Liver (tissue), 9 donors: ENCODE measurements around the gene WDR20. TPM values are rescaled to one million over a fixed set of nuclear protein-coding genes. Genes with fewer than 3 reads are reported as not detected.

ENCODE experiments used
- DNase-seq: peaks from one replicate; pipeline ENCODE4 v3.0.0-alpha.2; 2017; ENCODE audit warnings: low spot score
- H3K27ac ChIP-seq, 2 donors: one replicate each; pipeline ENCODE4 v1.7.0; 2013; ENCODE audit warnings: inconsistent platforms in 2 of 2, low read length in 2 of 2, control low read depth in 1 of 2, low read depth in 1 of 2, mild to moderate bottlenecking in 1 of 2
- H3K27me3 ChIP-seq, 4 donors: one replicate each; pipeline versions ENCODE4 v1.6.1 to v1.7.0; 2013; ENCODE audit warnings: low read length in 3 of 4, inconsistent platforms in 1 of 4, mild to moderate bottlenecking in 1 of 4, moderate library complexity in 1 of 4; ENCODE audit not compliant: control insufficient read depth in 4 of 4, insufficient read depth in 4 of 4
- H3K36me3 ChIP-seq, 4 donors: one replicate each; pipeline versions ENCODE4 v1.6.1 to v1.7.0; 2013; ENCODE audit warnings: low read length in 3 of 4, mild to moderate bottlenecking in 3 of 4, low read depth in 1 of 4, moderate library complexity in 1 of 4; ENCODE audit not compliant: control insufficient read depth in 4 of 4, insufficient read depth in 3 of 4
- H3K4me1 ChIP-seq, 4 donors: one replicate each; pipeline versions ENCODE4 v1.6.1 to v1.7.0; 2013; ENCODE audit warnings: low read length in 3 of 4, mild to moderate bottlenecking in 3 of 4, moderate library complexity in 1 of 4; ENCODE audit not compliant: control insufficient read depth in 4 of 4, insufficient read depth in 4 of 4
- H3K4me3 ChIP-seq, 3 donors: one replicate each; pipeline versions ENCODE4 v1.6.1 to v1.7.0; 2013; ENCODE audit warnings: low read length in 3 of 3, control low read depth in 1 of 3, low read depth in 1 of 3, mild to moderate bottlenecking in 1 of 3
- H3K9ac ChIP-seq, 2 donors: one replicate each; pipeline ENCODE4 v1.7.0; 2013; ENCODE audit warnings: low read length in 2 of 2, mild to moderate bottlenecking in 2 of 2, moderate library complexity in 2 of 2, control low read depth in 1 of 2, low read depth in 1 of 2
- H3K9me3 ChIP-seq, 4 donors: one replicate each; pipeline versions ENCODE4 v1.6.1 to v1.7.0; 2013; ENCODE audit warnings: low read length in 3 of 4; ENCODE audit not compliant: control insufficient read depth in 4 of 4
- ATF3 ChIP-seq: IDR thresholded peaks from 2 replicates; pipeline ENCODE4 v1.6.1; 2016; ENCODE audit warnings: antibody characterized with exemption
- CTCF ChIP-seq: fragments of 150-350 bp; IDR thresholded peaks from 2 replicates; pipeline ENCODE4 v1.5.1; 2017; ENCODE audit warnings: improper control_type of control experiment, low read depth, low read length; ENCODE audit not compliant: missing input control
- EGR1 ChIP-seq, 2 donors: IDR thresholded peaks; 2 replicates each; pipeline ENCODE4 v1.6.1; 2016 to 2018; ENCODE audit warnings: antibody characterized with exemption in 2 of 2, low read depth in 2 of 2
- FOXA1 ChIP-seq: IDR thresholded peaks from 2 replicates; pipeline ENCODE4 v1.6.1; 2016; ENCODE audit warnings: antibody characterized with exemption
- HNF4A ChIP-seq, 2 donors: conservative IDR thresholded peaks; 2 replicates each; pipeline ENCODE4 v1.6.1; 2016; ENCODE audit warnings: antibody characterized with exemption in 2 of 2, mild to moderate bottlenecking in 2 of 2
- HNF4G ChIP-seq: IDR thresholded peaks from 2 replicates; pipeline ENCODE4 v1.6.1; 2016; ENCODE audit warnings: antibody characterized with exemption
- JUND ChIP-seq, 2 donors: IDR thresholded peaks; 2 replicates each; pipeline ENCODE4 v1.6.1; 2016; ENCODE audit warnings: antibody characterized with exemption in 2 of 2
- MAX ChIP-seq: IDR thresholded peaks from 2 replicates; pipeline ENCODE4 v1.6.1; 2016; ENCODE audit warnings: antibody characterized with exemption
- NR2F2 ChIP-seq: IDR thresholded peaks from 2 replicates; pipeline ENCODE4 v1.6.1; 2016; ENCODE audit warnings: antibody characterized with exemption
- RAD21 ChIP-seq, 2 donors: IDR thresholded peaks; 2 replicates each; pipeline ENCODE4 v1.6.1; 2016; ENCODE audit warnings: antibody characterized with exemption in 2 of 2, mild to moderate bottlenecking in 2 of 2
- REST ChIP-seq: IDR thresholded peaks from 2 replicates; pipeline ENCODE4 v1.6.1; 2016; ENCODE audit warnings: antibody characterized with exemption, mild to moderate bottlenecking
- RXRA ChIP-seq, 2 donors: IDR thresholded peaks; 2 replicates each; pipeline ENCODE4 v1.6.1; 2017 to 2018; ENCODE audit warnings: antibody characterized with exemption in 2 of 2, mild to moderate bottlenecking in 1 of 2
- TAF1 ChIP-seq: conservative IDR thresholded peaks from 2 replicates; pipeline ENCODE4 v1.6.1; 2016; ENCODE audit warnings: antibody characterized with exemption, mild to moderate bottlenecking
- YY1 ChIP-seq: IDR thresholded peaks from 2 replicates; pipeline ENCODE4 v1.6.1; 2016; ENCODE audit warnings: antibody characterized with exemption, mild to moderate bottlenecking
- ZBTB33 ChIP-seq: IDR thresholded peaks from 2 replicates; pipeline ENCODE4 v1.6.1; 2016; ENCODE audit warnings: antibody characterized with exemption
- WGBS: extraction: QIAGEN DNeasy Blood & Tissue Kit; methylation state at CpG from one replicate; pipeline ENCODE4 v1.1.7; 2013; 5-methylcytosine and 5-hydroxymethylcytosine counted together
- polyA plus RNA-seq, 2 donors: library from polyadenylated mRNA; stranded (reverse) in 1 of 2; unstranded in 1 of 2; fragments of 200-250 nt in 1 of 2; fragments of >200 nt in 1 of 2; fragmentation: Nextera tagmentation in 1 of 2; extraction: Ambion mirVana in 1 of 2; gene quantifications; one replicate each; pipeline versions ENCODE4 v1.2.1 to v1.2.3, GENCODE V29; 2013 to 2015
- total RNA-seq, 2 donors: library from RNA; depleted of rRNA; stranded (reverse); fragments of >200 nt; gene quantifications; one replicate each; pipeline ENCODE4 v1.2.3, GENCODE V29; 2014
- donor health status: healthy.
- donor health status: healthy.
- donor health status: healthy.
- donor health status: healthy.
- donor health status: healthy.

WDR20 gene
- total and polyA plus RNA-seq, 4 donors: 6.5 to 18.5 (median 11.0) TPM

GRCh38 chr14:102235275-102235897 is 95.7 kb downstream of the WDR20 start:
- peak overlapping the region; percentile 25 to 43 for H3K27ac ChIP-seq
- H3K27me3 ChIP-seq: no peaks in the 10 kb centered on the region
- peak overlapping the region in 1 of 3 donors; percentile 20 for H3K4me3 ChIP-seq
- peak; percentile 83 for DNase-seq
- WGBS: 43% methylated on average over 19 of the region's 19 CpGs
- H3K9ac ChIP-seq: peak overlapping the region in 1 of 2 donors; percentile 2
- no peaks in the 10 kb centered on the region for H3K36me3 ChIP-seq
- peak; percentile 90 to 93 for TF ChIP-seq RAD21 (IDR thresholded peaks at IDR 0.05)
- no peak for TF ChIP-seq JUND (IDR thresholded peaks at IDR 0.05)
- peak; percentile 37 for TF ChIP-seq NR2F2
- TF ChIP-seq YY1: no peak
- TF ChIP-seq CTCF: peak; percentile 86
- no peak for TF ChIP-seq EGR1 (IDR thresholded peaks at IDR 0.05; ENCODE audit: low read depth in 2 of 2)
- TF ChIP-seq HNF4G: no peak
- no peak for TF ChIP-seq FOXA1
- no peak for TF ChIP-seq ATF3
- no peak for TF ChIP-seq ZBTB33
- no peak for TF ChIP-seq MAX
- TF ChIP-seq HNF4A (conservative IDR thresholded peaks at IDR 0.05): no peak
- TF ChIP-seq REST: no peak
- TF ChIP-seq TAF1: no peak
- peak; percentile 34 to 53 for TF ChIP-seq RXRA (IDR thresholded peaks at IDR 0.05)
- H3K9me3 ChIP-seq: no peaks in the 10 kb centered on the region
- H3K4me1 ChIP-seq: no peaks in the 10 kb centered on the region

- H3K9me3 ChIP-seq: no peaks in the 10 kb centered on the region
- WGBS: 98% methylated on average over 12 of the region's 12 CpGs
- no peaks in the 10 kb centered on the region for H3K36me3 ChIP-seq
- H3K4me3 ChIP-seq: no peak overlapping the region
- no peak overlapping the region for H3K9ac ChIP-seq
- no peak overlapping the region for H3K27ac ChIP-seq
- H3K27me3 ChIP-seq: no peaks in the 10 kb centered on the region
- no peaks in the 10 kb centered on the region for H3K4me1 ChIP-seq
- TF ChIP-seq REST (no peak), MAX (no peak), ATF3 (no peak), ZBTB33 (no peak), HNF4A (conservative IDR thresholded peaks at IDR 0.05) (no peak)
- DNase-seq: no peak
Measured at GRCh38 chr14:102236026-102236425, 96.3 kb downstream of the WDR20 start.
